IPS-NIHi11 (cell line): Measurements from ENCODE around the gene HOXC9.

Source experiments
- DNase-seq: peaks from one replicate; pipeline ENCODE4 v3.0.0; 2012; ENCODE audit warnings: mixed read lengths, low spot score

Gene HOXC9

DNA sequence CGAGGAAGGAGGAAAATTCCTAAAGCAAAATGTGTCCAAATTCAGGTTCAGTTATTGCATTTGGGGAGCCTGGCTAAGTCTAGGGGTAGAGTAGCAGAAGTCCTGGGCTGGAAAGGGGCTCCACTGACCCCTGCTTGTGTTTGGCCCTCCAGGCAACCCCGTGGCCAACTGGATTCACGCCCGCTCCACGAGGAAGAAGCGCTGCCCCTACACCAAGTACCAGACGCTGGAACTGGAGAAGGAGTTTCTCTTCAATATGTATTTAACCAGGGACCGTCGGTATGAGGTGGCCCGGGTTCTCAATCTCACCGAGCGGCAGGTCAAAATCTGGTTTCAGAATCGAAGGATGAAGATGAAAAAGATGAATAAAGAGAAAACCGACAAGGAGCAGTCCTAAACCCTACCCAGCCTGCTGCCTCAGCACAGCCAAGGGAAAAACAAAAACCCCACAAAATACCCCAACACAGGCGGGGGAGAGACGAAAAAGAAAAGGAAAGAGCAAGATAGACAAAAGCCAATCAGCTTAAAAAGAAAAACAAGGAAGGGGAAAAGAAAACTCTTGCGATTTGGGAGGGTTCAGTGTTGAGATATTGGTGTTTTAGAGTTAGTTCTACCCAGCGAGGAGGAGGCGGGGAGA lies 2.4 kb downstream of the HOXC9 start:
- no peak for DNase-seq

DNA sequence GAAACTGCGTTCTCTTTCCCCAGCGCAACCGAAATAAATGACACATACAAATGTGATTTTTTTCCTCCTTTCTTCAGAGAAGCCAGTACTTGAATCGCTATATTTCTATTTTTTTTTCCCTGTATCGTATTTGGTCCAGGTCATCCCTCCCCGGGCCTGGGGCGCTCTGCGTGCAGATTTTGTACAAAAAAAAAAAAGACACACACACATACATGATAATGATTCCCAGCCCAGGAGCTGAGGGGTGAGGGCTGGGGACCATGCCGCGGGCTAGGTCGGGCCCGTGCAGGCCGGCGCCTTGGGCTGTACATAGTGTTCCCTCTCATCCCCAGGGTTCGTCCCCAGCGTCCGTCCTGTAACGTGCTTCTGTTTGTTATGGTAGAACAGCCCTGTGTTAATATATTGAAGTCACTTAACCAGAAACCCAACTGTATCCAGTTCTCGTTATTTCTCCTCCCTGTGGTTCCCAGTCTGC lies 3.0 kb downstream of the HOXC9 start:
- no peak for DNase-seq

DNA sequence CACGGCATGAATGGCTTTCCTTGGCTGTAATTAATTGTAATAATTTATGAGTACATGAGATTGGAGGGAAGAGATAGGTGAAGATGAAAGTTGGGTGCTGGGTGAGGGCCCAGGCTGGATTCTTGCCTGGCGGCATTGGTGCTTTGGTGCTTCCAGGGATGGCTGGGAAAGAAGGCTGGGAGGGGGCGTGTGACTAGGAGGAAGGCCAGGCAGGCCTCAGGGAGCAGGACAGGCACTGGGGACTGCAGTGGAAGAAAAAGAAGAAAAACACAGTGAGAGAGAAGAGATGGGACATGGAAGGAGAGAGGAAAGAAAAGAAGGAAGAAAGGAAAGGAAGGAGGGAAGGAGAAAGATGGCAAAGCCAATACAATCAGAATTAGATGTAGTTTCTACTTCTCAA lies 3.7 kb downstream of the HOXC9 start:
- DNase-seq: no peak

DNA sequence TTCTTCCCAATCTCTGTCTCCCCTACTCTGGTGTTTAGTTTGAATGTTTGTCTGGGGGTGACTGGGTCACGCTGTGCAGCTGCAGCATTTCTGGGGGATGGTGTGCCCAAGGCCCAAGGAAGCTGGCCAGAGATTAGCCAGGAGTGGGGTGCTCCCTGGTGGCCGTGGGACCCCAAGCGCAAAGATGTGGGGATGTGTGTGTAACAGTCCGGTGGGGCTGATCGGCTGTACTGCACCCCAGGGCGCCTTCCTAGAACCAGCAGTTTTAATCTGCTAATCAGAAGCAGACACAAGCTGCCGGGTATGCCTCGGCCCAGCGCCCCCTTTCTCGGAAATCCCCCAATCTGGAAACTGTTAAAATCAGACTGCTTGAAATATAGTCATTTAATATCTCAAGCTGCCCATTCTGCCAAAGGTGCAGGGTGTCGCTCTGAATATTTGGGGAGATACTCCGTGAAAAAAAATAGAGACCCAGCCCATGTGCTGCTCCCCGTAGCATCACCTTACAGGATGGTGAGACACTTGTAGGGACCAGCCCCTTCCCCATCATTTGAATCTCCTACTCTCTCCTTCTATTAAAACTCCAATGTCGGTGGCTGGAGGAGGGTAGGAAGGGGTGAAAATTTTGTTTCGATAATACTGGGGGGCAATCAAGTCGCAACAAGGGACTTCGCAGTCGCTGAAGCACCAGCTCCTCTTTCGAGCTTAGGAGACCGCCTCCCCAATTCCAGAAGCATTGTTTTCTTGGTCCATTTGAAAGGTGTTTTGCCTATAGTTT lies 4.3 kb downstream of the HOXC9 start:
- no peak for DNase-seq

DNA sequence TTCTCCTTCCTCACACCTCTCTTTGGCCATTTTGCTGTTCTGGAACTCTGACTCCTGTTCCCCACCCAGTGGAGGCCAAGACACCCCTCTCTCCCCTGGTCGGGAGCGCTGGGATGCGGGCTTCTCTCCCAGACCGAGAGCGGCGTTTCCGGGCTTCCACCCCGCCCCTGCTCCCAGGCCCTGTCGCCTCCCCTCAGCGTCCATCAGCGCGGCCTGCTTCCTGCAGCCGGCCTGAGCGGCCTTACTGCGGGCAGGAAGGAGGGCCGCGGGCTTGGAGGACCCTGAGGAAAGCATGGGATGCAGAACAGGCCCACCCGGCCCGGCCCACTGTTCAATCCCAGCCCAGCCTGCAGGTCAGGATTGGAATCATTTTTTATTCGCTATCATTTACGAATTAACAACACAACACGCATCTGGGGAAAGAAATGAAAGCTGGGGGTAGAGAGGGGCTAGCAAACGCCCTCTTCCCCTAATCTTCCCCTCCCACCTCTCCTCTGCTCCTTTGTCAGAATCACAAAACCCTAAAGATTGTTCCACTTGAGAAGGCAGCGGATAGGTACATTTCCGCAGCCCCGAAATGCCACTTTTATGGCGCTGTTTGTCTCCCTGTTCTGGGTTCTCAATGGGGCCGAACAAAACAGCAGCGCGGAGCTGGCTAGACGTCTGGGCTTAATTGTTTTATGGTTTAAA lies 5.0 kb downstream of the HOXC9 start:
- DNase-seq: no peak

DNA sequence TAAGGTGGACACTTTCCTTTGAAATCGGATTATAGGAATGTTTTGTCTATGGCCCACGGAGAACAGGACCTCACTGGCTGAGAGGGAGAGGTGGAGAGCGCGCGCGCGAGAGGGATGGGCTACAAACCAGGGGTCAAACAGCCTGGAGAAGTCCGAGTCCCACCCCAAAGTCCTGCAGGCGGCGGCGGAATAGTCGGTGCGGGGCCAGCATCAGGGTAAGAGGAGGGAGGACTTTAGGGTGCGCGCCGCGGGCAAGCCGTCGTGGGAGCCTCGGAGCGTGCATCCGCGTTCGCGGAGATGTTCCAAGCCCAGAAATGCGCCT lies 5.5 kb downstream of the HOXC9 start:
- DNase-seq: no peak

DNA sequence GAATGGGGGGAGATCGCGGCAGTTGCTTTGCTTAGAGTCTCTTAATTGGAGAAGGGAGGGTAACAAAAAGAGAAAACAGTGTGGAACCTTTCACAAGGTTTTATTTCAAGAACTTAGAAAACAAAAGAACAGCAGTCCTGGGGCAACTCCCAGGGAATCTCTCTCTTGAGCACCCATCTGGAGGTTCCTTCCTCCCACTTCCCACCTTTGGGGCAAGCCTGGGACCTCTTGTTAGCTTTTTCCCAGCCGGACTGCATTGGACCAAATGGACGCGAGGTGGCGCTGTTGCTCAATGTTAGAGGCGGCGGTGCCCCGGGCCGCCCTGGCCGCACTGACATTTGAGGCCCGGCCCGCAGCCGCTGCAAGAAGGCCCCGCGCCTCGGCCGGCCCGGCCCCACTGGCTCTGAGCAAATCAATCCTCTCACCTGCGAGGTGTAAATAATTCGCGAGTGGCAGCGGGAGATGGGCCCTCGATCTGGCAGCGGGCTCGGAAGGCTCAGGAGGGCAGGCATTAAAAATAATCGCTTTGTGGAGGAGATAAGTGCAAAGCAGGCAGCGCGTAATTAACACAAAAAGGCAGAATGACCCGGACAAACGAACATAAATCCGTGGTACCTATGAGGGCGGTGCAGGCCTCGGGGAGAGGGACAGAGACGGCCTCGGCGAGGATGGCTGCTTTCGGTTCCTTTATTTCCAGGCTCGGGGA lies 6.0 kb downstream of the HOXC9 start:
- DNase-seq: peak; percentile 92

DNA sequence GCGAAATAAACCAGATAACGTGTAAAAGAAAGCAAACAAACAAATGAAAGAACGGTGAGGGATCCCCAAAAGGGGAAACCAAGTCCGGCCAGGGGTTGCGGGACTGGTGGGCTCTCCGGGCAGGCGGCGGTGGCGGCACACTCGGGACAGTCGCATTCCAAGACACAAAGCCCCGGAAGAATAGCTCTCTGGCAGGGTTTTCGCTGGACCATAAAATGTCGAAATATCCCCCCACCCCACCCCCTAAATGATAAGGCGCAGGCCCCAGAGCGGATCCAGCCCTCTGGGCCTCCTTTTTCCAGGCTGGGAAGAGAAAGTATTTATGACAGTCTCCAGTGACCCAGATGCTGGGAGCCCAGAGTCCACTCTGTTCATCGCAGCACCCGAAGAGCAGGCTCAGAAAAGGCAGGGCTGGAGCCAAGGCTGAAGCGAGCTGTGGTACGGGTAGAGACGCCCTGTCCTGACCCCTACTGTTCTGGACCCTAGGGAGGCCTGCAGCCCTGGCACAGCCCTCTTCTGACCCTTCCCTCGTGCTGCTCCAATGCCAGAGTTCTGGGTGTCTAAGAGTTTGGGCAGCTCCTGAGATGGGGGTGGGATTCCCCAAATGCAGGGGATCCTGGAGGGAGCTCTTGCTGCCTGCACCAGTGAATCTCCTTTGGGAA lies 6.7 kb downstream of the HOXC9 start:
- no peak for DNase-seq

DNA sequence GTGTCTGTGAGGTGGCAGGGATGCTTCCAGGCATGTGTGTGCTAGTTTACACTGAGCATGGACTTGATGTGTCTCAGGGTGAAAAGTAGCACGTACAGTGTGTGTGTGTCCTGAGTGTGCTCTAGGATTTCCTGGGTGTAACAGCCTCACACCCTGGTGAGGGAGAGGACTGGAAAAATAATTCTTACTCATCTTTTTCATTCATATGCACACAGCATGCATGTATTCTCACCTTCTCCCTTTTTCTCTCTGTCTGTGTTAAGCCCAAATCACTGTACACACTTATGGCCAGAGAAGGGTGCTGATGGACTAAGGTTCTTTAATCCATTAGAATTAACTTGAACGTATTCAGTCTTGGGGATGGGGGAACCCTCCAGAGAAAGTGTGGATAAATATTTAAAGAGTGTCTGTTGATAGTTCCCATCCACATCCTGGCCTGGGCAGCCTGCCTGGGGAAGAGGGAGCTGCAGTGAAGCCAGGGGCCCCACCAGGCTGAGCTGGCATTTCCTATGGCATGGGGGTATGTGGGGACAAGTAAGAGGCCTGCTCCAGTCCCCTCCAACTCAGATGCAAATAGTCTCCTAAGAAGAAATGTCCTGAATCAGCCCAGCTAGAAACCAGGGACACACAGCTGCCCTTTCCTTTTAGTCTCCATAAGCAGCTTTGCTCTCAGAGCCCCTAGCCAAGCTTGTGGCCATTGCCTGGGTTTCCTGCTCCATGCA lies 7.7 kb downstream of the HOXC9 start:
- DNase-seq: no peak

DNA sequence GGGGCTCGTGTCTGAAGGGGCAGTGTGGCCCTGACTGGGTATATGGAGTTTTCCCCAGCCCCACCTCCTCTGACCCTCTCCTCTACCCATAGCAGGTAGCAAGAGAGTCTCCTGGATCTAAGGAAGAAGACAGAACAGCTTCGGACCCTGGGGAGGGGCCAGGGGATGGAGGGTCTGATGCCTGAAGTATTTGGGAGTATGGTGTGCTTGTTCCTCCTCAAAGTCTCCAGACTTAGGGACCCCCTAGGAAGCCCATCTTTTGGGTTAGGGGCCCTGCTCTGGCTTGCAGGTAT lies 8.2 kb downstream of the HOXC9 start:
- no peak for DNase-seq

DNA sequence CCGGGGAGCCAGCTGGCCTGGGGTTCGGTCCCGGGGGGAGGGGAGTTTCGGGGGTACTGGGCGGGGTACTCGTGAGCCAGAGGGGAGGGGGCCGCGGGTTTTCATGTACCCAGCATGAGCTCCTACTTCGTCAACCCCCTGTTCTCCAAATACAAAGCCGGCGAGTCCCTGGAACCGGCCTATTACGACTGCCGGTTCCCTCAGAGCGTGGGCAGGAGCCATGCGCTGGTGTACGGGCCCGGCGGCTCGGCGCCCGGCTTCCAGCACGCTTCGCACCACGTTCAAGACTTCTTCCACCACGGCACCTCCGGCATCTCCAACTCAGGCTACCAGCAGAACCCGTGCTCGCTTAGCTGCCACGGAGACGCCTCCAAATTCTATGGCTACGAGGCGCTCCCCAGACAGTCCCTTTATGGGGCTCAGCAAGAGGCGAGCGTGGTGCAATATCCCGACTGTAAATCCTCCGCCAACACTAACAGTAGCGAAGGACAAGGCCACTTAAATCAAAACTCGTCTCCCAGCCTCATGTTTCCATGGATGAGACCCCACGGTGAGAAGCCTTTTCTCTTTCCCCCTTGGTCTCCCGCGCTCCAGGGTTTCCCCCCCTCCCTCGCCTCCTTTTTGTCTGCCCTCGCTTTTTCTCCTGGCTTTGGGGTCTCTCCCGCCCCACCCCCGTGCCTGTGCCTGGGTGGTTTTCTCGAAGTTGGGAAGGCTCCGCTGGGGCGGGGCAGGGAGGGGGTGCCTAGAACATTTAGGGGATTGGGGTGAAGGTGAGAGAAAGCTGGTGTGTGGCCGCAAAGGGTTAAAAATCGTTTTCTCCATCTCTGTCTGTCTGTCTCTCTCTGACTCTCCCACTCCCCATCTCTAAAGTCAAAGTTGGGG lies 9.5 kb downstream of the HOXC9 start:
- no peak for DNase-seq

DNA sequence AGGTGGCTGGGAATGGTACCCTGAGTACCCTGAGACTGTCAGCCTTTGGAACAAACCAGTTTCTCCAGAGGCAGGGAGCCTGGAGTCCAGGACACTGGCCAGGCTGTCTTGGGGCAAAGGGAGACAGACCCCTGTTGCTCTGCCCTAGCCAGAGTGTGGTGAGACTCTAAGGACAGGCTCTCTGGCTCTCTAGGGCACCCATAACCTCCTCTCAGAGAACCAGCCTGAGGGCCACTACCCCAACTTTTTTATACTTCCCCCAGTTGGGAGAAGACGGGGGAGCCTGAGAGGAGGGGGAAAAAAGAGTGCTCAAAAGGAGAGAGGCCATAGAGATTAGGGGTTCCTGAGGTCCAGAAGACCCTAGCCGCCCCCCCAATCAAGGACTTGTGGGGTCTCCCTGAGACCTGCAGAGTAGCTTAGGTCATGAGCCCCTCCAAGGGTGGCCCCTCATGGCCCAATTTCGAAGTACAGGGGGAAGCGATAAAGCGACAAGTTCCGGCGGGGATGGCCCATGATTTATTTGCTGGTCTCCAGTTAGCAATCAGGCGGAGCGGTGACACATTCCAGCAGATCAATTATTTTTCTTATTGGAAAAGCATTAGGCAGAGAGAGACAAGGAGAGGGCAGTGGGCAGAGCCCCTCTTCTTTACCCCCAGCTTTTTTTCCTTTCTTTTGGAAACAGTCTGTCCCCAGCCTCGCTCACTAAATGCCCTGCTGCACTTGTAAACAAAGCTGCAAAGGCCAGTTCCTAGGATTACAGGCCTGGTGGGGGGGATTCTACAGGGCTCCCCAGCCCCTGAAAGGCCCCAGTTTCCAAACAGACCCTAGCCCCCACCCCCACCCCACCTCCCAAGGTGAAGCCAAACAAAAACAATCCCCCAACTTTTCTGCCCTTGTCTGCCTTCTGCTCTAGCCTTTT lies 10.4 kb downstream of the HOXC9 start:
- DNase-seq: no peak

DNA sequence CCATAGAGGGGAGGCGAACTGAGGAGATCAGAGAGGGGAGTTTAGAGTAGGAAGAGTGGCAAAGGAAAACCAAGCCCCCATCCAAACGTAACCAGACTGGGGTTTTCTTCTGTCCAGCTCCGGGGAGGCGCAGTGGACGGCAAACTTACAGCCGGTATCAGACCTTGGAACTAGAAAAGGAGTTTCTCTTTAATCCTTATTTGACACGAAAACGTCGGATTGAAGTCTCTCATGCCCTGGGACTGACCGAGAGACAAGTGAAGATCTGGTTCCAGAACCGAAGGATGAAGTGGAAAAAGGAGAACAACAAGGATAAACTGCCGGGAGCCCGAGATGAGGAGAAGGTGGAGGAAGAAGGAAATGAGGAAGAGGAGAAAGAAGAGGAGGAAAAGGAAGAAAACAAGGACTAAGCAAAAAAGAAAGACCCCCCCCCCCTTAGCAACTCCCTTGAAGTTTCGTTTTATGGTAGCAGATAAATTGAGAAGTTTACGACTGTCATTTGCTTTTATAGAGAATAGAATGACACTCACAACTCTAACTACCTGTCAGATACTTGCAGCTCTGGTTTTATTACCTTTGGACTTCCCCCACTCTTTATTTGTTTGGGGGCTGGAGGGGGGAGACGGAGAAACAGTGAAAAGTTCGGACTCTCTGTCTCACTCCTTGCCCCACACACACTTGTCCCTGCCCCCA lies 11.2 kb downstream of the HOXC9 start:
- DNase-seq: no peak

DNA sequence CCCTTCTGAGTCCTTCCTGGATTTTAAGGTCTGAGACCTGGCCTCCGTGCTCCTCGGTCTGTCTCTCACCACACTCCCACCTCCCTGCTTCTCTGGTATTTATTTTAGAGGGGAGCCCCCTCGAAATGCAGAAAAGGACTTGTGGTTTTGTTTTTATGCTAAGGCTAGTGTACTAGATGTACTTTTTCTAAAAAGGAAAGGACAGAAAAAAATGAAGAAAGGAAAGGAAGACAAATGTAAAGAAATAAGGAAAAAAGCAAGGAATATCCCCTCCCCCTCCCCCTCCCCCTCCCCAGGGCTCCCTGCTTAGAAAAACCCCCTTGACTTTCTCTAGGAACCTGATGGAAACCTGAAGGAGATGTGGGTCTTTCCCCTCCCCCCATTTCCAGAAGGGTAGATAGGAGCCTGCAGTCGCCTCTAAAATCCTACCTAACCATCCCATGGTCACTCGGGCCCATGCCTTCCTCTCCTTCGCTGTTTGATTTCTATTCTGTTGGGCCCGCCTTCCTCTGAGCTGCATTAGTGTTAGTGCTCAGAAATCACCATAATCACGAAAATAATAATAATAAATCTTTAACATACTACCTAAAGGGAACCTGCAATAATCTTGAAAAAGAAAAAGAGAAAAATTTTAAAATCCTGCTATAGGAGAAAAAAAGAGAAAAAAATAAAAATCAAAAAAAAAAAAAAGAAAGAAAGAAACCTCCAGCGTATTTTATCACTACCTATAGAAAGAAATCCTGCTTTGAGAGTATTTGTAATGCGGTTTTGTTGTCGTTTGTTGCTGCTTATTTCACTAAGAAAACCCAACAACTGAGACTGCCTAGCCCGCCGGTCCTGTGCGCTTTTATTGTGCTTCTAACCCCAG lies 11.9 kb downstream of the HOXC9 start:
- no peak for DNase-seq

DNA sequence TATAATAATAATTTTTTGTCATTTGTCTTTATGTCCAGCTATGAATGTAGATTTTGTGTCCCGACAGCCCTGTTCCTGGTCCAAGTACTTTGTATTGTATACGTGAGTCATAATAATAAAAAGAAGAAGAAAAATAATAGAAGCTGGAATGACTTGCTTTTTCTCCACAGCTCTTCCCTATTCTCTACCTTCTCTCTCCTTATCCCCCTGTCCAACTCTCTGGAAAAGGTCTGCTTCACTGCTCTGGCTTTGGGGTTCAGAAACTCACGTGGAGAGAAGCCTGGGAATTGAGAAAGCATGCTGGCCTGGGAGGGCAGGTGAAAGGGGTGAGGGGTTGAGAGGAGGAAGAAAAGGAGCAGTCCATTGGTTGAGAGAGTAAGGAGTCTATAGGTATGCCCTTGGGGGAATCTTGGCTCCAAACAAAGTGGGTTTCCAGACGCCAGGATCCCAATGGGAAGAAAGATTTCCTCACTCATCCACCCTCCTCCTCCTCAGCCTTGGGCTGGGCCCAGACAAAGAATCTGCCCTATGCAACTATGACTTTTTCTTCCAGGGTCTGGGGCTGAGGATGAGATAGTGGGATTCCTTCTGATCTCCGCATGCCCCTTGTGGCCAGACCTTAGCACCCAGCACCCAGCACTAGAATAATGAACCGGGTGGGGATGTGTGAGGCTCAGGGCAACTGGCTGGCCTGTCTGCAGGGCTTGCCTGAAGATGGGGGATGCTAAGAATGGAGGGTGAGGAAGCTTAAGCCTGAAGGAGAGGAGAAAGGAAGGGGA lies 12.9 kb downstream of the HOXC9 start:
- DNase-seq: no peak

DNA sequence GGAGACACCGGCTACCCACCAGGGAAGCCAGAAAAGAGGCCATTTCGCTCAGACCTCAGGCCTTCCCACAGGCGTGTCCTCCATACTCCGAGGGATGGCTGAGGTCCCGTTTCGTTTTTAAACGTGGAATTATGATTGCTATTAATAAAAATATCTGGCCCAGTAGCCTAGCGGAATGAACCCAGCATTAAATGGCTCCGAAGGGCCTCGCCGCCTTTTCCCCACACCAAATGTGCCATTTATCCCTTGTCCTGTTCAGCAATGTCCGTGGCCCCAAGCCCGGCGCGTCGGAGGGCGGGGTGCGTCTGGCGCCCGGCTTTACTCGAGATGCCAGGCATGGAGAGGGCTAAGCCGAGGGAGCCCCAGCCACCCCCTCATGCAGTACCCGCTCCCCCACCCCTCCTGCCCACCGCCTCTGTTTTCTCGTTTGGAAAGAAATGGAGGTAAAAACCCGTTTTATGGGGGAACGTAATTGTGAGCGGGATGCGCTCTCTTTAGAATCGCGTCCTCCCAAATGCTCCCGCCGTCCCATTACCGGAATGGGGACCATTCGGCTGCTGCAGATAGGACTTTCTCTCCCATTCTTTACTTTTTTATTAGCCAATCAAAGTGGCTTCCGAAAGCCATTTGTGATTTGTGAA lies 14.5 kb downstream of the HOXC9 start:
- no peak for DNase-seq
